ENCODE measurements around the gene MXRA8.

MXRA8 gene

GRCh38 chr1:1340791-1341548 is 17.4 kb downstream of the MXRA8 start:
- H3K36me3 ChIP-seq (ENCODE audit: insufficient read depth, insufficient read length, low read length) = peaks cover 47% of the 10 kb centered on the region
- H3K4me3 ChIP-seq (ENCODE audit: insufficient read length, low read depth) = no peak overlapping the region
- no peak for DNase-seq (ENCODE audit: low read depth, low spot score)
- no peak for TF ChIP-seq SUZ12 (IDR thresholded peaks at IDR 0.05; ENCODE audit: extremely low read depth, insufficient read depth, insufficient read length)
- no peak for TF ChIP-seq YY1 (IDR thresholded peaks at IDR 0.05; ENCODE audit: insufficient read depth, insufficient read length)
- TF ChIP-seq ZNF274 (IDR thresholded peaks at IDR 0.05; ENCODE audit: low read depth, low read length) = no peak
- peaks cover 5% of the 10 kb centered on the region for H3K4me1 ChIP-seq (ENCODE audit: insufficient read depth, insufficient read length)
- H3K9ac ChIP-seq (ENCODE audit: insufficient read length, low read depth) = no peak overlapping the region
- H3K9me3 ChIP-seq (ENCODE audit: insufficient read depth, low read length) = no peaks in the 10 kb centered on the region
- no peaks in the 10 kb centered on the region for H3K27me3 ChIP-seq (ENCODE audit: insufficient read depth, insufficient read length)

- no peaks in the 10 kb centered on the region for H3K9me3 ChIP-seq (ENCODE audit: insufficient read depth, low read length)
- H3K27me3 ChIP-seq (ENCODE audit: insufficient read depth, insufficient read length) = no peaks in the 10 kb centered on the region
- DNase-seq (ENCODE audit: low read depth, low spot score) = no peak
- TF ChIP-seq SUZ12 (IDR thresholded peaks at IDR 0.05; ENCODE audit: extremely low read depth, insufficient read depth, insufficient read length) (no peak), YY1 (IDR thresholded peaks at IDR 0.05; ENCODE audit: insufficient read depth, insufficient read length) (no peak), ZNF274 (IDR thresholded peaks at IDR 0.05; ENCODE audit: low read depth, low read length) (no peak)
- no peak overlapping the region for H3K9ac ChIP-seq (ENCODE audit: insufficient read length, low read depth)
- H3K36me3 ChIP-seq (ENCODE audit: insufficient read depth, insufficient read length, low read length) = peaks cover 50% of the 10 kb centered on the region
- peaks cover 4% of the 10 kb centered on the region for H3K4me1 ChIP-seq (ENCODE audit: insufficient read depth, insufficient read length)
- no peak overlapping the region for H3K4me3 ChIP-seq (ENCODE audit: insufficient read length, low read depth)
These were observed 18.2 kb downstream of the MXRA8 start for GRCh38 chr1:1340185-1340584.

DNA sequence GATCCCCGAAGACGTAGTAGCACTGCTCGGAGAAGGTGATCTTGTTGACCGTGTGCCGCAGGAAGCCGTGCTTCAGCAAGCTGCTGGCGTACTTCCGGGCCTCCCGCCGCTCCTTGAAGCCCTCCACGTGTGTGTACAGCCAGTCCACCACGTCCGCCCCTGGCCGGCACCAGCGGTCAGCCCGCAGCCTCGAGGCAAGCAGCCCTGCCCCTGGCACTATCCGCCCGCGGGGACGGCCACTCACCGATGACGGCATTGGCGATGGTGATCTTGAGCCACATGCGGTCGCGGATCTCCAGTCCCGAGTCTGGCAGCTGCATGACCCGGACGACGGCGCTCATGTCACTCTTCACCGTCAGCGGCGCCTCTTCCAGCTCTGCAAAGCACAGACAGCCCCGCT is 20.1 kb downstream of the MXRA8 start:
- Histone ChIP-seq H3K36me3 (ENCODE audit: insufficient read depth, insufficient read length, low read length) (peaks cover 57% of the 10 kb centered on the region), H3K4me3 (ENCODE audit: insufficient read length, low read depth) (no peak overlapping the region), H3K9ac (ENCODE audit: insufficient read length, low read depth) (no peak overlapping the region), H3K27me3 (ENCODE audit: insufficient read depth, insufficient read length) (no peaks in the 10 kb centered on the region), H3K9me3 (ENCODE audit: insufficient read depth, low read length) (no peaks in the 10 kb centered on the region), H3K4me1 (ENCODE audit: insufficient read depth, insufficient read length) (no peaks in the 10 kb centered on the region)
- DNase-seq (ENCODE audit: low read depth, low spot score) = no peak
- TF ChIP-seq SUZ12 (IDR thresholded peaks at IDR 0.05; ENCODE audit: extremely low read depth, insufficient read depth, insufficient read length) (no peak), ZNF274 (IDR thresholded peaks at IDR 0.05; ENCODE audit: low read depth, low read length) (no peak), YY1 (IDR thresholded peaks at IDR 0.05; ENCODE audit: insufficient read depth, insufficient read length) (no peak)

DNA sequence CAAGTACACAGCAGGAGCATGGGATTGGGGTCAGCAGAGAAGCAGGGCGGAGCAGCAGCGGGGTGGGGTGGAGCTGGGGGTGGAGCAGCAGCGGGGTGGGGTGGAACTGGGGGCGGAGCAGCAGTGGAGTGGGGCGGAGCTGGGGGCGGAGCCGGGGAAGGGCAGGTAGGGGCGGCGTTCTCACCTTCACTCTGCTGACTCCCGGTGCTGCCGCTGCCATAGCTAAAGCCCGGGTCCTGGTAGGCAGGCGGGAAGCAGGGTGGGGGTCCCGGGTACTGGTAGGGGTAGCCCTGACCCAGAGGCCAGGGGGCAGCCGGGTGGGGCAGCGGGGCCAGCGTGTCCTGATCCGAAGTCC is 20.6 kb downstream of the MXRA8 start:
- DNase-seq (ENCODE audit: low read depth, low spot score) = no peak
- no peaks in the 10 kb centered on the region for H3K27me3 ChIP-seq (ENCODE audit: insufficient read depth, insufficient read length)
- no peaks in the 10 kb centered on the region for H3K4me1 ChIP-seq (ENCODE audit: insufficient read depth, insufficient read length)

DNA sequence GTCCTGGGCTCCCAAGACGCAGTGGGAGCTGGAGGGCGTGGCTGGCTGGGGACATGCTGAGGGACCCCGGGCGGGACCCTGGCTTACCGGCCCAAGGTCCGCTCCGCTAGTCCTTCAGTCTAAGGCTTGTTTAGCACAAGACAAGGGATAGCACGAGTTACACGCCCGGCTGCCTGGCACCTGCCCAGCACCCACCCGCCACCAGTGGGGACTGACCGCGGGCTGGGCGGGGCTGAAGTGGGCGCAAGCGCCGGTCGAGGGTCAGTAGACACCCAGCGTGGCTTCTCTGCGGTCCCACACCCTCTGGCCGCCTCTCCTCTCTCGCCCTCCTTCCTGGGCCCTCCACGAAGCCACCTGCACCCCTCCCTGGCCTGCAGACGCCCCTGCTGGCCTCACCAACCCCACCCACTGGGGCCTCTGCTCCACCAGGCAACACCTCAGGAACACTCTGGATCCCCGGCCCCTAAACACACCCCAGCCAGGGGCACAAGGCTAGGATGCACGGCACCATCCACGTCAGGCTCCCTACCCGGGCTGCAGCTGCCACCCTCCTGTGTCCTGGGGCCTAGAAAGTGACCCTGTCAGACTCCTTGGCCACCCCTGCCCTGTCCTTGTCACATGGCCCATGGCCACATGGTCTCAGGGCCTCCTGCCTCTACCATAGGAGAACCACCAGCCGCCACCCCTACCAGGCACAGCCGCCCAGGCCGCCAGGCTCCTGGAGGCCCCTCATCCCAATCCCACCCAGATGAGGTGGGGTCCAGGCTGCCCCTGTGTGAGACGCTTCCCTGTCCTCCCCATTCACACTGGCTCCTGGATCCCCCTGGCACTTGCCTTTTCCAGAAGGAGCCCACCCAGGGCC is 21.2 kb downstream of the MXRA8 start:
- Histone ChIP-seq H3K9ac (ENCODE audit: insufficient read length, low read depth) (no peak overlapping the region), H3K4me1 (ENCODE audit: insufficient read depth, insufficient read length) (no peaks in the 10 kb centered on the region), H3K27me3 (ENCODE audit: insufficient read depth, insufficient read length) (no peaks in the 10 kb centered on the region), H3K9me3 (ENCODE audit: insufficient read depth, low read length) (no peaks in the 10 kb centered on the region), H3K4me3 (ENCODE audit: insufficient read length, low read depth) (no peak overlapping the region), H3K36me3 (ENCODE audit: insufficient read depth, insufficient read length, low read length) (peaks cover 56% of the 10 kb centered on the region)
- no peak for DNase-seq (ENCODE audit: low read depth, low spot score)
- no peak for TF ChIP-seq YY1 (IDR thresholded peaks at IDR 0.05; ENCODE audit: insufficient read depth, insufficient read length)
- no peak for TF ChIP-seq ZNF274 (IDR thresholded peaks at IDR 0.05; ENCODE audit: low read depth, low read length)
- TF ChIP-seq SUZ12 (IDR thresholded peaks at IDR 0.05; ENCODE audit: extremely low read depth, insufficient read depth, insufficient read length) = no peak

More for the DNA sequence above, 20.6 kb downstream of the MXRA8 start:
- no peak overlapping the region for H3K4me3 ChIP-seq (ENCODE audit: insufficient read length, low read depth)
- H3K36me3 ChIP-seq (ENCODE audit: insufficient read depth, insufficient read length, low read length) = peaks cover 57% of the 10 kb centered on the region
- H3K9me3 ChIP-seq (ENCODE audit: insufficient read depth, low read length) = no peaks in the 10 kb centered on the region
- no peak for TF ChIP-seq SUZ12 (IDR thresholded peaks at IDR 0.05; ENCODE audit: extremely low read depth, insufficient read depth, insufficient read length)
- TF ChIP-seq ZNF274 (IDR thresholded peaks at IDR 0.05; ENCODE audit: low read depth, low read length) = no peak
- no peak for TF ChIP-seq YY1 (IDR thresholded peaks at IDR 0.05; ENCODE audit: insufficient read depth, insufficient read length)
- no peak overlapping the region for H3K9ac ChIP-seq (ENCODE audit: insufficient read length, low read depth)

GRCh38 chr1:1336446-1336845 is 21.9 kb downstream of the MXRA8 start:
- no peak overlapping the region for H3K4me3 ChIP-seq (ENCODE audit: insufficient read length, low read depth)
- no peak for DNase-seq (ENCODE audit: low read depth, low spot score)
- H3K9me3 ChIP-seq (ENCODE audit: insufficient read depth, low read length) = no peaks in the 10 kb centered on the region
- H3K36me3 ChIP-seq (ENCODE audit: insufficient read depth, insufficient read length, low read length) = peaks cover 49% of the 10 kb centered on the region
- H3K4me1 ChIP-seq (ENCODE audit: insufficient read depth, insufficient read length) = no peaks in the 10 kb centered on the region
- H3K9ac ChIP-seq (ENCODE audit: insufficient read length, low read depth) = no peak overlapping the region
- TF ChIP-seq ZNF274 (IDR thresholded peaks at IDR 0.05; ENCODE audit: low read depth, low read length) (no peak), SUZ12 (IDR thresholded peaks at IDR 0.05; ENCODE audit: extremely low read depth, insufficient read depth, insufficient read length) (no peak), YY1 (IDR thresholded peaks at IDR 0.05; ENCODE audit: insufficient read depth, insufficient read length) (no peak)
- no peaks in the 10 kb centered on the region for H3K27me3 ChIP-seq (ENCODE audit: insufficient read depth, insufficient read length)

GRCh38 chr1:1335792-1336248 is 22.5 kb downstream of the MXRA8 start:
- Histone ChIP-seq H3K4me1 (ENCODE audit: insufficient read depth, insufficient read length) (no peaks in the 10 kb centered on the region), H3K9me3 (ENCODE audit: insufficient read depth, low read length) (no peaks in the 10 kb centered on the region), H3K4me3 (ENCODE audit: insufficient read length, low read depth) (no peak overlapping the region), H3K27me3 (ENCODE audit: insufficient read depth, insufficient read length) (no peaks in the 10 kb centered on the region), H3K36me3 (ENCODE audit: insufficient read depth, insufficient read length, low read length) (peaks cover 43% of the 10 kb centered on the region), H3K9ac (ENCODE audit: insufficient read length, low read depth) (no peak overlapping the region)
- DNase-seq (ENCODE audit: low read depth, low spot score) = no peak
- TF ChIP-seq YY1 (IDR thresholded peaks at IDR 0.05; ENCODE audit: insufficient read depth, insufficient read length) = no peak
- no peak for TF ChIP-seq SUZ12 (IDR thresholded peaks at IDR 0.05; ENCODE audit: extremely low read depth, insufficient read depth, insufficient read length)
- no peak for TF ChIP-seq ZNF274 (IDR thresholded peaks at IDR 0.05; ENCODE audit: low read depth, low read length)

Measured in NT2/D1 (cell line).